ENCODE data around the gene CDK6.

The CDK6 gene

DNA sequence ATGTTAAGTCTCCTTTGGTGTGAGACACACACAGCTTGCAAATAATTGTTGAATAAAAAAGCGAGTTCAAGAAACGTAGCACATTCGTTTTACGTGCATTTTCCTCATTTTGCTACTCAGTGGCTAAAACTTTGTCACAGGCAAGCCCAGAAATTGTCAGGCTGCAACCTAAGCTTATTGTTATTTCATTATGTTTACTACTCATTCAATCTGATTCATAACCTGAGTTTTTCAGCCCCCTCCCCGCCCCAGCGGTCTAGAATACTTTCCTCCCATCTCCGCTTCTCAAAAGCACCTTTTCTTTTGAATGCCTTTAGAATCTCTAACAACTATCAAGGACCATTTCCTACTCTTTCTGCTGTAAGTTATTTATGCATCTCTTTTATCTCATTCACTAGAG, 247.3 kb downstream of the CDK6 start:
- DNase-seq (ENCODE audit: low spot score) = no peak

DNA sequence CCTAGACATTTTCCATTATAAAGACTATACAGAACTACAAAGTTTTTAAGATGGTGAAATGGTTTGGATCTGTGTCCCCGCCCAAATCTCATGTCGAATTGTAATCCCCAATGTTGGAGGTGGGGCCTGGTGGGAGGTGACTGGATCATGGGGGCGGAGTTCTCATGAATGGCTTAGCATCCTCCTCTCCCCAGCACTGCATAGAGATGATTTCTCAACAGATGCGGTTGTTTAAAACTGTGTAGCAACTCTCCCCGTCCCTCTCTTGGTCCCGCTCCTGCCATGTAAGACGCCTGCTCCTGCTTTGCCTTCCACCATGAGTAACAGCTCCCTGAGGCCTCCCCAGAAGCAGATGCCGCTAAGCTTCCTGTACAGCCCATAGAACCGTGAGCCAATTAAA, 247.8 kb downstream of the CDK6 start:
- no peak for DNase-seq (ENCODE audit: low spot score)

DNA sequence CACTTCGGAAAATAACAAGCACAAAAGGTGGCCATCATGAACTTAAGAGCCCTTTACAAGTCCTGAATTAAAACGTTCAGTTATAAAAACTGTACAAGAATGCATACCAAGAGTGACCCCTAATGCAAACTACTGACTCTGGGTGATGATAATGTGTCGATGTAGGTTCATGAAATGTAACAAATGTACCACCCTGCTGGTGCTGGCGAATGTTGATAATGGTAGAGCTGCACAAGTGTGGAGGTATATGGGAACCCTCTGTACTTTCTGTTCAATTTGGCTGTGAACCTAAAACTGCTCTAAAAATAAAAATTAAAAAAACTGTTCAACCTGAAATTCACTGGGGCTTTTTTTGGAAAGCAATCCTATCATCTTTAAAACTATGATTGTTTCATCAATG, 249.5 kb downstream of the CDK6 start:
- DNase-seq (ENCODE audit: low spot score) = no peak

DNA sequence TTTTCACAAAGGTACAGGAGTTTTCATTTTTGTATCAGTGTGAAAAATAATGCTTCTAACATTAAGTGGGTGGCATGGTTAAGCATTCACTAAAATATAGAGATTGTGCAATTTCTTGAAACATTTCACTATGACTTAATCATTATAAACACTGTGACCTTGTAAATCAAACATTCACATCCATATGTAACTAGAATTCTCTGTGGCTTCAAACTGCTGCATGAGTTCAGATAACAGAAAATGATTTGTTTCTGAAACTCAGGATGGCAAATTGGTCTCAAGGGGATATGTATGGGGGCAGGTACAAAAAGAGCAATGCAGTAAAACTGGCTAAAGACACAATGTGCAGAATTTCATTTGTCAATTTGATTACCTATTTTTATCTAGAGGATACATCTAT, 250.0 kb downstream of the CDK6 start:
- DNase-seq (ENCODE audit: low spot score) = peak; percentile 13

DNA sequence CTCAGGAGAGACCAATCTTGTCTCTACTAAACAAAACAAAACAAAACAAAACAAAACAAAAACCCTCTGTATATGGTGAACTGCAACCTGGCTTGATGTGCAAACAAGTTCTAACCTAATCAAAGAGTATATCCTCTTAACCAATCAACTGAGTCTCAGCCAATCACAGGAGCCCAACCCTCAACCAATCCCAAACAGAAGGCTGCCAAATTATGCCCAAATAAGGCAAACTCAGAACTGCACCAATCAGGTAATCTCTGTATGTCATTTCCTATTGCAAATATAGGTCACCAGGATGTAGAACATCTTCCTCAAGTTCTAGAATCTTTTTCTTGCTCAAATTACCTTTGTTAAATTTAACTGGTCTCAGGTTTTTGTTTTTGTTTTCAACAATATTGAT, 251.4 kb downstream of the CDK6 start:
- DNase-seq (ENCODE audit: low spot score) = peak; percentile 25

DNA sequence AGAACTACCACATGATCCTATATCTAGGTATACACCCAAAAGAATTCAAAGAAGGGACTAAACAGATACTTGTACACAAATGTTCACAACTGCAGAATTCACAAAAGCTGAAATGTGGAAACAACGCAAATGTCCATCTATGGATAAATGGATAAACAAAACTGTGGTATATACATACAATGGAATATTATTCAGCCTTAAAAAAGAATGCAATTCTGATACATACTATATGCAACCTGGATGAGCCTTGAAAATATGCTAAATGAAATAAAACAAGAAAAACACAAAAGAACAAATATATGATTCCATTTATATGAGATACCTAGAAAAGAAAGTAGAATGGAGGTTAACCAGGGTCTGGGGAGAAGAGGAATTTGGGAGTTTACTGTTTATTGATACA, 253.4 kb downstream of the CDK6 start:
- no peak for DNase-seq (ENCODE audit: low spot score)

DNA sequence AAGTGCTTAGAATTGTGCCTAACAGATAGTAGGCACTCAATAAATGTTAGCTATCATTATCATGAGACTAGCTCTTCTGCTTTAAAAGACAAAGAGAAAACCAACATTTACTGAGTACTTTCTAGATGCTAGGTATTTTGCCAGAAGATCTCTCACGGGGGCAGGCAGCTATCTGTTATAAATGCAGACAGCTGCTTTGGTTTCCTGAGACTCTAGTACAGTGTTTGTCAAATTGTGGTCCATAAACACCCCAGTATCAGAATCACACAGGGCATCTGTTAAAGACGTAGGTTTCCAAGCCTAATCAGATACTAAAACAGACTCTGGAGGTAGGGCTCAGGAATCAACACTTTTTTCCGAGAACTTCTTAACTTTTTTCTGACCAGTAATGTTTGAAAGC, 260.1 kb downstream of the CDK6 start:
- DNase-seq (ENCODE audit: low spot score) = no peak

DNA sequence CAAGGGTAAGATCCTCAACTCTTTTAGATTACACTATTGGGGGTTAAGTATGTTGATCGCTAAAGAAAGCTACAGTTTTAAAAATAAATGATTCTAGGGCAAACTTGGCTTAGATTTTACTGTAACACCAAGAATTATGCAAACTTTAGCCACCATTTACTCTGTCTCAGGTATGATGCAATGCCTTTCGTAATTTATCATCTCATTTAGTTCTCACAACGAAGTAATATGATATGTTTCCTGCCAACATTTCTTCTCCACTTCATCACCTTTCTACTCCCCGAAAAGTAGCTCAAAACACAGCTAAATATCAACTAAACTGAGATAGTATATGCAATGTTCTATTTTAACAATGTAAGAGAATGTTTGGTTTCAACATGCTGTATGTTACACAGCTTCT, 267.2 kb downstream of the CDK6 start:
- no peak for DNase-seq (ENCODE audit: low spot score)

DNA sequence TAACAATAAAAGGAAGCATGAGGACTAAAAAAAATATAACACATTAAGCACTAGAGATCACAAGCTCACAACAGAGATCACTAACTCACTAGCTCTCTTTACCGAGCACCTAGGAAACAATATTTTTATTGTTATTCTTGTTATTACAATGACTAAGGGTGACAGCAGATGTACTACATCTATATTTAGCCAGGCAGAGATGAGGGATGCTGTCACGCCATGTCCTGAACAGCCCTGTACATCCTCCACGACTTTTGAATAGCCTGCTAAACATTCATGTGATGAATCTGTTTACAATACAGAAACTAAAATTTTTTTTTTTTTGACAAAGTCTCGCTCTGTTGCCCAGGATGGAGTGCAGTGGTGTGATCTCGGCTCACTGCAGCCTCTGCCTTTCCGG, 268.9 kb downstream of the CDK6 start:
- no peak for DNase-seq (ENCODE audit: low spot score)

DNA sequence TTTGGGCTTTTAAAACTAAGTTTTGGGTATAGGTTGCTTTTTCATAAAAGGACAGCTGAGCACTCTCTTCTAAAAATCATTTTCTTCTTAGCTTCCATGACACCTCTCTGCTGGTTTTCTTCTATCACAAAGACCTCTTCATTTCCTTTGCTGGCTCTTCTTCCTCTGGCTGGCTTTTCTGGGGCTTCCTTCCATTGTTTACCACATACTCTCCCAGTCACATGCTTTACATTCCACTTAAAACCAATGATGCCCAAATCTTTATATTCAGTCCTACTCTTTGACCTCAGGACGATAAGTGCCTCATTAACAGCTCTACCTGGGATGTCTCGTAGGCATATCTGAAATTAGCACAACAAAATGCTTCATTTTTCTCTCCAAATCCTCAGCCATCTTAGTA, 273.0 kb downstream of the CDK6 start:
- no peak for DNase-seq (ENCODE audit: low spot score)

DNA sequence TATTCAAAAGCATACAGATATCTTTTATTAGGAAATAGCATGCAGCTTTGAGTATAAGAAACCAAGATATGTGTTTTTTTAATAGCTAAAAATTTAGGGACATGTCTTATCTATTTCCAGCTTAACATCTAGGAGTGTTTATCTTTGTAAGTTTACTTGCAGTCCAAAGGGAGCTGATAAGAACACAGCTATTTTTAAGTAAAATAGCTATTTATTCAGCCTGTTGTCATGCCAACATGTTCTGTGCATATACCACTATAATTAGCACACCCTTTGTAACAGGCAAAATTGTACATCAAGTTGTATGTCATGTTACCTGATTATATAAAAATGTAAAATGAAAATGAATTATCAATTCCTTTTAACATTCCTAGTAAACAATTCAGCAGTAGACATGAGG, 275.8 kb downstream of the CDK6 start:
- no peak for DNase-seq (ENCODE audit: low spot score)

DNA sequence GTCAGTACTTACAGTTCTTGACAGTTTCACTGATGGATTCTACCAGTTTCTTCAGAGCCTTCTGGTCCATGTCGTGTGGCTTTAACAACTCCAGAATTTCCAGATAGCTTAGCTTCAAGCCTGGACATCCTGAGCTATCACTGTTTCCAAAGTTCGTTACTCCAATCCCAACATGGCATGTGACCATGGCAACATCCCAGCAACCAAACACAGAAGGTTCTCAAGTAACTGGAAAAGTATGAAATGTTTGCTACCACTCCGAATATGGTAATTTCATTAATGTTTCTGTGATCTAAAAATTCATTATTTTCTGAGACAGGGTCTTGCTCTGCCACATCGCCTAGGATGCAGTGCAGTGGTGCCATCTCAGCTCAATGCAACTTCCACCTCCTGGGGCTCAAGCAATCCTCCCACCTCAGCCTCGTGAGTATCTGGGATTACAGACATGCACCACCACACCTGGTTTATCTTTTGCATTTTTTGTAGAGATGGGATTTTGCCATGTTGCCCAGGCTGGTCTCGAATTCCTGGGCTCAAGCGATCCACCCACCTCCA, 278.5 kb downstream of the CDK6 start:
- no peak for DNase-seq (ENCODE audit: low spot score)

DNA sequence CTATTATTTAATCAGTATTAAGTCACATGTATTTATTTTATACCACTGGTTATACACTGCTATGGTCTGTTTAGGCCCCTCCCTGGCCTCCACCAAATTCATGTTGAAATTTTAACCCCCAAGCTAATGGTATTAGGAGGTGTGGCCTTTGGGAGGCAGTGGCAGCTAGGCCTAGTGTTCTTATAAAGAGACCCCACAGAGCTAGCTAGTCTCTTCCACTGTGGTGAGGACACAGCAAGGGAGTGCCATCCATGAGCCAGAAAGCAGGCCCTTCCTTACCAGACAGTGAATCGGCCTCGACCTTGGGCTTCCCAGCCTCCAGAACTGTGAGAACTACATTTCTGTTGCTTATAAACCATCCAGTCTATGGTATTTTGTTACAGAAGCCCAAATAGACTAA, 279.1 kb downstream of the CDK6 start:
- no peak for DNase-seq (ENCODE audit: low spot score)

Data from hematopoietic multipotent progenitor cell treated with erythropoietin and hydrocortisone succinate and interleukin-3 and kit ligand, for 15 days (in vitro differentiated cells).